GM18858 (cell line): Measurements from ENCODE around the gene ACSM2A.
"Not testable (repeated sequence)": the region's sequence is repeated elsewhere in the genome, so short reads cannot be mapped to it uniquely, and the experiment has no call there.

Experiments used
- ATAC-seq: cut with Tn5 transposase; IDR thresholded peaks from one replicate; pipeline ENCODE4 v1.9.1; 2021; ENCODE audit not compliant: unreplicated experiment

Gene ACSM2A

DNA sequence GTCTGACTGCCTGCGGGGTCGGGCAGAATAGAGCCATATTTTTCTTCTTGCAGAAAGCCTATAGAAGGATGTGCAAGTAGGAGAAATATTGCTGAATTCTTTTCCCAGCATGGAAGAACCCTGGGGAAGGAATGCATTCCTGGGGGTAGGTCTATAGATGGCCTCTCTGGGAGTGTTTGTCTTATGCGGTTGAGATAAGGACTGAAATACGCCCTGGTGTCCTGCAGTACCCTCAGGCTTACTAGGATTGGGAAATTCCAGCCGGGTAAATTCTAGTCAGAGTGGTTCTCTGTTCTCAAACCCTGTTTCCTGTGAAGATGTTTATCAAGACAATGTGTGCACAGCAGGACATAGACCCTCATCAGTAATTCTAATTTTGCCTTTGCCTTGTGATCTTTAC lies 2.3 kb downstream of the ACSM2A start:
- ATAC-seq: not testable (repeated sequence)

DNA sequence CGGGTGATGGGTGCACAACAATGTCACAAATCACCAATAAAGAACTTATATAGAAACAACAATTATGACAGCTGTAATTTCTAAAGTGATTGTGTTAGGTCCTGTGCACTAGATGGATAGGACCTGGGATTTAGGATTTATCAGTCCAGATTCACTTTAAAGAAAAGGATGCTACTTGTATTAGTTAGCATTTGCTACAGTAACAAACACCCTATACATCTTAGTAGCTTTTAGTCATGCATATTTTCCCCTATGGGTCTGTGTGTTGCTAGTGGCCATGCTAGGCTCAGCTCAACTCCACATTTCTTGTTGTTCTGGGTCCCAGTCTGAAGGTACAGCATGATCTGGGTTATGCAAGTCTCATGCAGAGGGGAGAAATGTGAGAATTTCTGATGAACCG lies 7.9 kb downstream of the ACSM2A start:
- ATAC-seq: not testable (repeated sequence)

GRCh38 chr16:20460313-20460712 lies 9.0 kb downstream of the ACSM2A start:
- not testable (repeated sequence) for ATAC-seq

DNA sequence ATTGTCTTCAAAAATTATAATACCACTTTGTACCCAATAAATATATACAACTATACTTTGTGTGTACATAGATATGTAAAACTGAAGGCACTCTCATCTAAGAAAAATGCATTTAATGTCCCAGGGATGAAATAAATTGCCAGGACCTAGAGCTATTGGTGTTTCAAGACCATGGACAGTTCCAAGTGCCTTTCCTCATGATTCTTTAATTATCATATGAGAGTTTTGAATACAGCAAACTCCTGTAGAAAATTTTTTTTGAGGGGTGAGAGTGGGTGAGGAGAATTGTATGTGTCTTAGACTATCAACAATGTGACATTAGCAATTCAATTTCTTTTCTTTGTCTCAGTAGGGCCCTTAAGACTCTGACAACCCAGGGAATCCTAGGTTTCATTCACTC lies 17.6 kb downstream of the ACSM2A start:
- ATAC-seq: not testable (repeated sequence)

GRCh38 chr16:20469930-20470329 lies 18.6 kb downstream of the ACSM2A start:
- not testable (repeated sequence) for ATAC-seq

- not testable (repeated sequence) for ATAC-seq
Observed at GRCh38 chr16:20470732-20471131, 19.4 kb downstream of the ACSM2A start.

DNA sequence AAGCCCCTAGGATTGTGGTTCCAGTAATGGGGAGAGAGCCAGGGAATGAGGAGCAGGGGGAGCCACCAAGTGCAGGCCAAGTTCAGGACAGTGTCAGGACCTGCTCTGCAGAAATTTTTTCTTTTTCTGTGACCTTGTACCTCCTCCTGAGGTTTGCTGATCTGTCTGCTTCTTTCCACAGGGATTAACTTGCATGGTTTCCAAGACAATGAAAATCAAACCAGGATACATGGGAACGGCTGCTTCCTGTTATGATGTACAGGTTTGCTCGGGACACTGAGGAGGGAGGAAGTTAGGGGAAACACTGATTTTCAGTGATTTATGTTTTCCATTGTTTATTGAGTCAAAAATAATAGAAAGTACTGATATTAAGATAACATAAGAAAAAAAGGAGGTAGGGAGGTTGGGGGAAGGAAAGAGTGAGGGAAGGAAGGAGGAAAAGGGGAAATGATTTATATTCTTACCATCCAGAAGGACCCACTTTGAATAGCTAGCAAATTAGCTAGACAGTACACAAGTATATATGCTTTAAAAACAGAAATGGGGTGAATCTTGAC lies 25.9 kb downstream of the ACSM2A start:
- ATAC-seq: not testable (repeated sequence)

DNA sequence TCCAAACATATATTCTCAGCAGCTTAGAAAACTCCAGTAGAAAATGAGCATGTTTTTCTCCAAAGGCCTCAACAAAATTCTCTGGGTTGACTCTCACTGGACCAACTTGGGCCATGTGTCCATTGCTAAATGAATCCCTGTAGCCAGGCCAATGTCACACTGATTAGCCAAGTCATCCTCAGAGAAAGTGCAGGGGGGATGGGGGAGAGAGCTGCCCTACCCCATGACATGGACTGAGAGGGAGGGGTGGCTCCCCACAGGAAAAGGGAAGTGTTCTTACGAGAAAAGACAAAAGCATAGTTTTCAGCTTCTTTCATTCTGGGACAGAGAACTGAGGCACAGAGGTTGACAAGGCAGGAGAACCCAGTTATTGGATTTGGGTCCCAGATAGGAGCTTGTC lies 32.7 kb downstream of the ACSM2A start:
- not testable (repeated sequence) for ATAC-seq

- ATAC-seq: no peak
Observed at GRCh38 chr16:20484726-20485125, 33.4 kb downstream of the ACSM2A start.

DNA sequence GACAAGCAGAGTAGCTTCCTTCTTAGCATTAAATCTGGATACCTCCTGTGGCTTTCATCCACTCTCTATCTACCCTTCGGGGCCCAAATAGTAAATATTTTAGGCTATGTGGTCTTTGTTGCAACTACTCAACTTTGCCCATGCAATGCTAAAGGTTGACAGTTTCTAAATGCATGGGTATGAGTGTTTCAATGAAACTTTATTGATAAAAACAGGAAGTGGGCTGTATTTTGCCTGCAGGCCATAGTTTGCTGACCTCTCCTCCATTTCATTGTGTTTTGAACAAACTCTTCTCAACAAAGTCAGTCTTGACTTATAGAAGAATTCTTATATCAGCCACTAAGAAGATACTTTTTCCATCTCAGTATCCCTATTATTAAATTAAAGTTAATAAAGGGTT lies 34.1 kb downstream of the ACSM2A start:
- no peak for ATAC-seq

DNA sequence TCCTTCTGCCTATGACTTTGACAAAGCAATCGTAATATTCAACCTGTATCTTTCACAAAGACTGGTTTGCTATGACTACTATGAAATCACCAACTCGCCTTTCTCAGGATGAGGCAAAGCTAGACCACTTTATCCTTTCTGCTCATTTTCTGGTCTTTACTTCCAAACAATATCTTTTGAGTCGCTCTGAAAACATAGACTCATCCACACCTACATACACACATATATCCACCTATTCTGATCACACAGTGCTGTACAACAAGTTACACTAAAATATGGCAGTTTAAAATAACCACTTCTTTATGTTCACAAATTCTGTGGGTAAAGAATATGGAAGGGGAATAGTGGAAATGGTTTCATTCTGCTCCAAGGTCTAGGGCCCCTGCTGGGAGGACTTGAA lies 39.7 kb downstream of the ACSM2A start:
- not testable (repeated sequence) for ATAC-seq

DNA sequence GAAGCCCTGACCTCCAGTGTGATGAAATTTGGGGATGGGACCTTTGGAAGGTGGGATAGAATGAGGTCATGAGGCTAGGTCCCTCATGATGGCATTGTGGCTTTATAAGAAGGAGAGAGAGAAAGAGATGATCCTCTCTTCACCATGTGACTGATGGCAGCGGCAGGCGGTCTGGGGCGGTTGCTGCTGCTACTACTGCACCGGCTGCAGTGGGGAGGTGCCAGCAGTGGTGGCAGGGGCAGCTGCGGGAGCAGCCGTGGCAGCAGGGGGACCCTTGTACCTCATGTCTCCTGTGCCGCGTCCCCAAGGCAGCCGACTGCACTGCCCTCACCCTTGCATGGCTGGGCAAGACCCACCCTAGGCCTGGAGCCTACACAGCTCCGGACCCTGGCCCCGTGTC lies 40.1 kb downstream of the ACSM2A start:
- ATAC-seq: not testable (repeated sequence)

DNA sequence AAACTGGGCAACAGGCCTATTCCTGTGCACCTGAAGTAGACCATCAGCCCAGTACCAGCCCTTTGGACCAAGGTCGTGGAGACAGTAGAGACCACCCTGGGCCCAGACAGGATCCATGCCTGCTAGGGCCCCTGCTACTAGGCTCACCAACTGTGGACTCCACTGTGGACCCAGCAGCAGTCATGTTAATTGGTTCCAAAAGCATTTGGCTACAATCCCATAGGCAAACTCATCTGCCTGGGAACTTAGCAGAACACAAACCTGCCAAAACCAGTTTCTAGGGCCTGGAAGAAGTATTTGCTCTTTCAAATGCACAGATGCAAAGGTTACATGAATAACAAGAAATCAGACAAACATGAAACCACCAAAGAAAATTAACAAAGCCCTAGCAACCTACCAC lies 53.1 kb downstream of the ACSM2A start:
- ATAC-seq: no peak

GRCh38 chr16:20507280-20507679 lies 56.0 kb downstream of the ACSM2A start:
- no peak for ATAC-seq

GRCh38 chr16:20510323-20510722 lies 59.0 kb downstream of the ACSM2A start:
- ATAC-seq: no peak

DNA sequence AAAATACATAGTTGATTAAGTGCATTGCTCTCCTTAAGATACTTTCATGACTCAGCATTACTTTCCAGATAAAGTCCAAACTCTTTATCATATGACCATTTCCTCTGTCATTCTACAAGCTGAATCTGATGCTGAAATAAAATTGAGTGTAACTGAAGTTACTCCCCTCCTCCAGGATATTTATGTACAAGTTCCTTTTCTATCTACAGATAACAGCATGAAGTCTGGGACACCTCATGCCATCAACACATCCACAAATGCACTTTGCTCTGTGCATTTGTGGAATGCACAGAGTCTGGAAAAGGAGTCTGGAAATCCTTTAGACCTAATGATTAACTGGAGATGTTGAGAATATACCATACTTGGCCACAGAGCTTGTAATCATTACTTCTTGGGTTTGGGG lies 64.4 kb downstream of the ACSM2A start:
- no peak for ATAC-seq

GRCh38 chr16:20517149-20517548 lies 65.8 kb downstream of the ACSM2A start:
- no peak for ATAC-seq

- ATAC-seq: no peak
Observed at GRCh38 chr16:20519231-20519630, 67.9 kb downstream of the ACSM2A start.

- no peak for ATAC-seq
Observed at GRCh38 chr16:20520103-20520502, 68.8 kb downstream of the ACSM2A start.

DNA sequence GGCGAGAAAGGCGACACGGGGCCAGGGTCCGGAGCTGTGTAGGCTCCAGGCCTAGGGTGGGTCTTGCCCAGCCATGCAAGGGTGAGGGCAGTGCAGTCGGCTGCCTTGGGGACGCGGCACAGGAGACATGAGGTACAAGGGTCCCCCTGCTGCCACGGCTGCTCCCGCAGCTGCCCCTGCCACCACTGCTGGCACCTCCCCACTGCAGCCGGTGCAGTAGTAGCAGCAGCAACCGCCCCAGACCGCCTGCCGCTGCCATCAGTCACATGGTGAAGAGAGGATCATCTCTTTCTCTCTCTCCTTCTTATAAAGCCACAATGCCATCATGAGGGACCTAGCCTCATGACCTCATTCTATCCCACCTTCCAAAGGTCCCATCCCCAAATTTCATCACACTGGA lies 80.5 kb downstream of the ACSM2A start:
- not testable (repeated sequence) for ATAC-seq

DNA sequence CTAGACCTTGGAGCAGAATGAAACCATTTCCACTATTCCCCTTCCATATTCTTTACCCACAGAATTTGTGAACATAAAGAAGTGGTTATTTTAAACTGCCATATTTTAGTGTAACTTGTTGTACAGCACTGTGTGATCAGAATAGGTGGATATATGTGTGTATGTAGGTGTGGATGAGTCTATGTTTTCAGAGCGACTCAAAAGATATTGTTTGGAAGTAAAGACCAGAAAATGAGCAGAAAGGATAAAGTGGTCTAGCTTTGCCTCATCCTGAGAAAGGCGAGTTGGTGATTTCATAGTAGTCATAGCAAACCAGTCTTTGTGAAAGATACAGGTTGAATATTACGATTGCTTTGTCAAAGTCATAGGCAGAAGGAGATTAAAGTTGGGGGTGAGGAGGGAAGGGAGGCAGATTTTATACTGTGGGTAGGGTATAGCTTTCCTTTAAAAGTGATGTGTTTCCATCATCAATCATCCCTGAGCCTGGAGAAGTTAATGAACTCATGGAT lies 81.0 kb downstream of the ACSM2A start:
- ATAC-seq: not testable (repeated sequence)

DNA sequence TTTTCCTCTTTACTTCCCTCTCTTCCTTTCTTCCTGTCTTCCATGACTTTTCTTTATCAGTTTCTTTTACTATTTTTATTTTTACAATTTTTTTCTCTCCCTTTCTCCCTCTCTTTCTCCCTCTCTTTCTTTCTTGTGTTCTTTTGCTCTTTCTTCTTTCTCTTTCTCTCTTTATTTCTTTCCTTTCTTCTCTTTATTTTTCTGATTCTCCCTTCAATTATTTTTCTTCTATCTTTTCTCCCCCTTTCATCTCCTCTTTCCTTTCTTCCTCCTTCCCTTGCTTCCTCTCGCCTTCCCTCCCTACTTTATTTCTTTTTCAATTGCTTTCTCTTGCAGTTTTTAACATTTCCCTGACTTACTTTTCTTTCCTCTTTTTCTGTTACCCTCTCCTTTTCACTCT lies 85.3 kb downstream of the ACSM2A start:
- not testable (repeated sequence) for ATAC-seq
